SIG-M5 treated with dmso at 0.1 percent for 504 hours (cell line): ENCODE data around the gene TADA2A.
A peak's percentile ranks its signal among the peaks of the same experiment; 100 is the strongest.

Experiments used
- DNase-seq: peaks from one replicate; lab custom pipeline; 2025; ENCODE audit not compliant: unreplicated experiment; lab: John Stamatoyannopoulos, UW

The TADA2A gene

GRCh38 chr17:37461668-37462067, 55.0 kb downstream of the TADA2A start:
- no peak for DNase-seq

DNA sequence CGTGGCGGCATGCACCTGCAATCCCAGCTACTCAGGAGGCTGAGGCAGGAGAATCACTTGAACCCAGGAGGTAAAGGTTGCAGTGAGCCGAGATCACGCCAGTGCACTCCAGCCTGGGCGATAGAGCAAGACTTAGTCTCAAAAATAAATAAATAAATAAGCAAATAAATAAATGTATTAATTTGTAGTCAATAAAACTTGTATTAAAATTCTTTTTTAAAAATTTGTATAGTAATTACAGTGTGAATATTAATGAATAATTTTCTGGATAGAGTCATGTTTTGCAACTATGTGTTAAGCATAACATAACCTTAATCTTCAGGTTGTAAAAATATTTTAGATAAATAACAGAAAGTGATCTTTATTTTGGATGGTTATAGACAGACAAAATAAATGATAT, 55.8 kb downstream of the TADA2A start:
- DNase-seq = no peak

- DNase-seq = no peak
These were observed 56.4 kb downstream of the TADA2A start for GRCh38 chr17:37463039-37463438.

DNA sequence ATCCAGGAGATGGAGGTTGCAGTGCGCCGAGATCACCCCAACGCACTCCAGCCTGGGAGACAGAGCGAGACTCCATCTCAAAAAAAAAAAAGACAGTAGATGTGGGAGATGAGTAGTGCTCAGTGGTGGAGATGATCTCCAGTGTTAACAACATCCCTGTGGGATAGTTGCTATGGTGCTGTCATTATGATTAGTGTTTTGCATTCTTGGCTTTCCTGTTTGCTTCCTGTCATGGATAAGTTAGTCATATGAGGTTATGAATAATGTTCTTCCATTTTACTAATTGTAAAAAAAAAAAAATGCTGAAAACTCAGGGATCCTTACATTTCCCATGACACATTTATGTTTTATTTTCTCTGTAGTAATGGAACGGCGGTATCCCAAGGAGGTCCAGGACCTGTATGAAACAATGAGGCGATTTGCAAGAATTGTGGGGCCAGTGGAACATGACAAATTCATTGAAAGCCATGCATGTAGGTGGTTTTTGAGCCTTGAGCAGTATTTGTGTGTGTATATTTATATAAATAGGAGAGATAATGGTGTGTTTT, 58.5 kb downstream of the TADA2A start:
- no peak for DNase-seq

GRCh38 chr17:37466471-37466870, 59.8 kb downstream of the TADA2A start:
- no peak for DNase-seq

GRCh38 chr17:37470181-37470580, 63.5 kb downstream of the TADA2A start:
- no peak for DNase-seq

DNA sequence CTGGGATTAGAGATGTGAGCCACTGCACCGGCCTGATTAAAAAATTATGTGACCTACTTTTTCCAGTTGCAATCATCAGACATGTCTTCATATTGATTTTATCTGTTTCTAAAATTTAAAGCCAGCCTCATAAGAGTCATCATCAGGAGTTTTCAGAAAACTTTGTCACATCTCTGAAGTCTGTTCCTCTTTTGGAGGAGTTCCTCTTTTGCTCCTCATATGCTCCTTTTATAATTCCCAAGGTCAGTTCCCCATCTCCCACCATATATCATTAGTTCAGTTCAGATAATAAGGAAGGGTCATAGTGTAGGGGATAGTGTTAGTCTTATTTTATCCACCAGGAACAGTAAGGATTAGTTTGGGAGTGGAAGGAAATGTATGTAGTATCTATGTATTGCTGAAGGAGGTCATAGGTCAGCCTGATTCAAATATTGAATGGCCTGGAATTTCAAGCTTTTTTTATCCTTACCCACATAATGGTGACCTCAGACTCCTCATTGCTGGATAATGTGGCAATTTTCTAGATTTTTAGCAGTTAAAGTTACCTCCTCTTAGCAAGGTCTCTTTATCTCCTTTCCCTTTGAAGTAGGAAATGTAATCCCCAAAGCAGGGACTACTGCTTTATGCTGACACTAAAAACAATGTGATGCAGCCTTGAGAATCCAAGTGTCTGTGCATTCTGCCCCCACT, 69.2 kb downstream of the TADA2A start:
- peak; percentile 49 for DNase-seq

DNA sequence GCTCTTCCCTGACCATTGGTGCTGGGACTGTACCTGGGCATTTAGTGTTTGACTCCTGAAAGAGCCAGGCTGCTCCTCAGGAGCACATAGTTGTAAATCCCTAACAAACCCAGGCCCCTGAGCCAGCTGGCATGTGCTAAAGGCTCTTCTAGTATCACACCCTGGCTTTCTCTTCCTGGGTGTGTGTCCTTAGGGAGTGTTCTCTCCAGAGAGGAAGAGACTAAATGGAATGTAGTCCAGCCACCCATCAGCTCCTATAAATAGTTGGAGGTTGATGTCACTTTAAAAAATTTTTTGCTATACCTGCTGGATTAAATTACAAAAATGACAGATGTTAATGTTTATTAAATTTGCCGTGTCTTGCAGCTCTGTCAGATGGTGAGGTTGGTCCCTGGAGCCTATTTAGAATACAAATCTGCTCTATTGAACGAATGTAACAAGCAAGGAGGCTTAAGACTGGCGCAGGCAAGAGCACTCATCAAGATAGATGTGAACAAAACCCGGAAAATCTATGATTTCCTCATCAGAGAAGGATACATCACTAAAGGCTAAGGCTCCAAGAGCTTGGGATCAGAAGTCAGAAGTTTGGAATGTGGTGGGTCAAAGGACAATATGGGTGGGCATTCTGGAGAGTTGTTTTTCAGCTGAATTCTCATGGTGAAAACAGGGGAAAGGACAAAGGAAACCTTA, 69.9 kb downstream of the TADA2A start:
- DNase-seq = peak; percentile 12

- DNase-seq = peak; percentile 12
These were observed 71.5 kb downstream of the TADA2A start for GRCh38 chr17:37478187-37478586.

DNA sequence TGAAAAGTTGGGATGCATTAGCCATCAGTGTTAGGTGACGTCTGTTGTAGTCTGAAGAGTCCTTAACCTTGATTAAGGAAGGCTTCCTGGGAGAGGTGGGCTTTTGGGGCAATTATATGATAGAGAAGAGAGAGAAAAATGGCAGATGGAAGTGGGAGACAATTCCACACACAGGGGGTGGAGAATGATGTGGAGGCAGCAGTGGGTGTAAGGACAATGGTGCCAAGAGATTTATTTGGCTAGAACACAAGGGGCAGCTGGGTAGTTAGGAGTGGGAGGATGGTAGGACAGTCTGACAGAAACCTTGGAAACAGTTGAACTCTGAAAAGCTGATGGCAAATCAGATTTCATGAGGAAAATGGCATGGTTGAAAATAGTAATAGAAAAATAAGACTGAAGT, 72.3 kb downstream of the TADA2A start:
- no peak for DNase-seq

GRCh38 chr17:37480427-37480826, 73.7 kb downstream of the TADA2A start:
- DNase-seq = no peak

DNA sequence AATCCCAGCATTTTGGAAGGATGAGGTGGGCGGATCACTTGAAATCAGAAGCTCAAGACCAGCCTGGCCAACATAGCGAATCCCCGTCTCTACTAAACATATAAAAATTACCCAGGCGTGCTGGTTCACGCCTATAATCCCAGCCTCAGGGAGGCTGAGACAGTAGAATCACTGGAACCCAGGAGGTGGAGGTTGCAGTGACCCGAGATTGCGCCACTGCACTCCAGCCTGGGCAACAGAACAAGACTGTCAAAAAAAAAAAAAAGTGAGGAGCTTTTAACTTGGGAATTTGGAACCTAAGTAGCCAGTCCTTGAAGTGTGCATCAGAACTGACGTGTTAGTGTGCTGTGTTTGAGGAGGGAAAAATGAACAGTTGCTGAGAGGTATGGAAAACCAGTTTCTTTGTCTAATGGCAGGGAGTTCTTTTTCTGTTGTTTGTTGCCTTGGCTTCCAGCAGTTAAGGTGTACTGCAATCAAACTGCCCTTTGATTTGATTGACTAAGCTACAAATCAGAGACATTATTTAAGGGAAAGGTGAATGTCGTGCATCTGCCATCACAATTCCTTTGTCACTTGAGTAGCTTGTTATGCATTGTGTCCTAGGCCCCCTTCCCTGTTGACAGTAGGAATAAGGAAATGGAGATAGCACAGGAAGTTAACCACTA, 74.4 kb downstream of the TADA2A start:
- no peak for DNase-seq

DNA sequence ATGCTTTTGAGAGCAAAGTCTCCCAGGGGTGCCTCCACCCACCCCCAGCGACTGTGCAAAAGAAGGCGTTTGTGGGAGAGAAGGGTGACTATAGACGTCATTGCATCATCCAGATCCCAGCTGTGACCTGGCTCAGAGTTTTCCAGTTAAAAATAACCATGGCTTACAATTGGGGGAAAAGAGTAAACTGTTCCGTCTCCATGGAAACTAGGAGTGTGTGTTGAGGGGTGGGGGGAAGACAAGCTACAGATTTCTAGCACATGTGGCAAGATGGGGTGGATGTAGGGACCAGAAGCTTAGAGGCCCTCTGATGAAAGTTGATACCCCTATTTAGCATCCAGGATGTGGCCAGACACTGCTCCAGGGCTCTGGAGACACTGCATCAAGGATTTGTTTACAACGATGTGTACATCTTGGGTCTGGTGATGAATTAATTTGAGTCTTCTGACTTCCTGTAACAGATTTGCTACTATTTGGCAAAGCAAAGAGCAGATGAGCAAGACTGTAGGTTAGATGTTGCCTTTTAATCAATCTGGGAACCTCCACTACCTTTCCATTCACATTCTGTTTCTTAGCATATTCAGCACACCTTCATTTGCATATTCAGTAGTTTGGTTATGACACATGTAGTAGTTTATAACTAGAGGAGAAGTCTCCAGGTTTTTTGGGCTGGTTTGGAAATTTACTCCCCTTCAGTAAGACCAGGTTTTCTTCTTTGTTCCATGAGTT, 76.8 kb downstream of the TADA2A start:
- DNase-seq = peak; percentile 48

DNA sequence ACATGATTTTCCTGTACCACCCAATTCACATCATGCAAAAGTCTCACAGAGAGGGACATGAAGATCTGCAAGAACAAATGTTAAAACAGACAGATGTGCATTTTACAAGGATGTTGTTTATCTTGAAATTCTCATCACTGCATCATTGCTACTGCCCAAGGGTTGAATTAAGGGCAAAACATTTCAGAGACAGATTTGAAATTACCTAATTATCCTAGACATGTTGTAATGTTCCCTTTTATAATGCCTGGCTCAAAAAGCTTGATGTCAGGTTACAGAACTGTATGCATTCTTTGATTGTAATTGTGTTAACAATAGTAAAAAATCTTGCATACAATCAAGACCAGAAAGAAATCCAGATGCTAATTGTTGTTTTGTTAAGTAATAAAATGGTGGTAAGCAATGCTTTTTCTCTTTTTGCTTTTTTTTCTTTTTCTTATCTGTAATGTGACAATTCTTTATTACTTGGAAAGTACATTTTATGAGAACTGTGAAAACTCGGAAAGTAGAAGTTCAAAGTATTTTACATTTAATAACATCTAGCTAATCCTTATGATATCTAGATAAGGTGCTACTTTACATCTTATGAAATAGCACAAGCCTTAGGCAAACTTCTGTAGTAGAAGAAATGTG, 79.4 kb downstream of the TADA2A start:
- DNase-seq = no peak

- DNase-seq = peak; percentile 60
These were observed 81.4 kb downstream of the TADA2A start for GRCh38 chr17:37488009-37488604.

DNA sequence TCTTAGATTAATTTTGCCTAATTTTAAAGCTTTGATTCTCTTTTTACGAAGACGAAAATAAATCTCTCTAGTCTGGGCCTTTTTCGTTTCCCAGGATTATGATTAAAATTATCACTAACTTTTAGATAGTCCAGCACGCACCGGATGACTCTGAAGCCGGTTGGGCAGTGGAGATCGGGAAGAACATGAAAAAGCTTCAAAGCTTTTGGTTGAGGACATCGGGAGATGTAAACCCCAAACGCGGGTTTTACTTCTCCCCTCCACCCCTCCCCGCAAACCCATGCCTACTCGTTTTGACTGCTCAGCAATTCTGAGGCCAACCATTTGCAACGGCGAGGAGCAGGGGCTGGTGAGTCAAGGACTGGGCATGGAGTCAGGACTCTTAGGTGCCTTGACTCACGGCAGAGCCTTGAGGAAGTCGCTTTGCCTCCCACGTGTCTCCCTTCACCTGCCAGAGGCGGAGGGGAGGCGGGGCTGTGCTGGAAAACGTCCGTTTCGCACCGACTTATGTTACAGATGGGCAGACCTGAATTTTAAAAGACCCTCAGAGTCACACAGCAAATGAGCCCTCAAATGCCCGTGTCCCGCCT, 82.0 kb downstream of the TADA2A start:
- DNase-seq = peak; percentile 40

GRCh38 chr17:37489197-37490001, 82.7 kb downstream of the TADA2A start, which contains the start of gene DUSP14:
Gene DUSP14 (plus strand): TSS chr17:37489891. CDS start chr17:37512273, 22,382 bp downstream.
- peak; percentile 78 for DNase-seq

- DNase-seq = peak; percentile 42
These were observed 83.4 kb downstream of the TADA2A start for GRCh38 chr17:37490022-37490587.
